ENCODE data around the gene CHST12.

GRCh38 chr7:2478399-2478785 lies 75.0 kb downstream of the CHST12 start:
- TF ChIP-seq MYC (IDR thresholded peaks at IDR 0.05; ENCODE audit: low read depth, low read length), result no peak
- no peak for TF ChIP-seq CTCF (IDR thresholded peaks at IDR 0.05; ENCODE audit: low read depth, low read length)
